ENCODE results near the gene TAF9.
A peak's percentile ranks its signal among the peaks of the same experiment; 100 is the strongest.
"Not testable (repeated sequence)": the region's sequence is repeated elsewhere in the genome, so short reads cannot be mapped to it uniquely, and the experiment has no call there.

TAF9 gene

GRCh38 chr5:69341520-69342161 lies 27.7 kb downstream of the TAF9 start:
- no peak for DNase-seq (ENCODE audit: low read depth in 2 of 3, low spot score in 2 of 3)

DNA sequence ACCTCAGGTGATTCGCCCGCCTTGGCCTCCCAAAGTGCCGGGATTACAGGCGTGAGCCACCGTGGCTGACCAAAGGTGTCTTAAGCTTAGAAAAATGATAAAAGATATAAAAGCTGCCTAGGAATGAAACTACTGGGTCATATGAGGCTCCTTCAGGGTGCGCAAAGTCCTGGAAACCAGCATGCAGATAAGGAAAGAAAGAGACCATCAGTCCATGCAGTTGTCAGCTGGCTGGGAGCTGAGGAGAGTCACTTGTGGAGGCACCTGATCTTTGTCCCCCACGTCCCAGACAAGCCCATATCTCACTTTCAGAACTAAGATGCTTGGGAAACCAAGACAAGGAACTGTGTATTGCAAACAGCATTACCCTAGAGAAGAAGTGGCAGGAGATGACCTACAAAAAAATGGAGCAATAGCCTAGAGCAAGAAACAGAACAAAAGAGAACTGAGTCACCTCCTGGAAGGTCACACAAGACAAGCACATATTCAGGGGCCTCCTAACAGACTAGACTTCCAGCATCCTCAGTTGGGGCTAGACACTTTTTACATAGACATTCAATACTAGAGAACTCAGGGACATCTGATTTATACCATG lies 33.9 kb downstream of the TAF9 start:
- no peak for DNase-seq (ENCODE audit: low read depth in 2 of 3, low spot score in 2 of 3)

DNA sequence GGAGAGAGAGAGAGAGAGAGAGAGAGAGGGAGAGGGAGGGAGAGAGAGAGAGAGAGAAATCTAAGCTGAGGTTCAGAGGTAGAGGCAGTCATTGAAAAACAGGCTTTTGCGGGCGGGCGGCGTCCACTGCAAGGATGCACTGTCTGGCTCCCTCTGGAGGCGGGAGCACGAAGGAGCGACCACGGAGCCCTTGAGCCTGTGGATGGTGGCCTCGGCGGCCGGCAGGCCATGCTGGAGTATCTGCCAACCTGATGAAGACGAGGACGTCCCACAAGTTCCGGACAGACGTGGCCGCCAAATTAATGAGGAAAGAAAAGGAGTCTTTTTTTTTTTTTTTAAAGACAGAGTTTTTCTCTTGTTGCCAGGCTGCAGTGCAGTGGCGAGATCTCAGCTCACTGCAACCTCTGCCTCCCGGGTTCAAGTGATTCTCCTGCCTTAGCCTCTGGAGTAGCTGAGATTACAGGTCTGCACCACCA lies 34.5 kb downstream of the TAF9 start:
- DNase-seq (ENCODE audit: low read depth in 2 of 3, low spot score in 2 of 3), result peak; percentile 37 to 47 (median 45)

GRCh38 chr5:69333668-69334315 lies 35.5 kb downstream of the TAF9 start:
- not testable (repeated sequence) for DNase-seq (ENCODE audit: low read depth in 2 of 3, low spot score in 2 of 3)

GRCh38 chr5:69331528-69332445 lies 37.5 kb downstream of the TAF9 start:
- no peak for DNase-seq (ENCODE audit: low read depth in 2 of 3, low spot score in 2 of 3)

DNA sequence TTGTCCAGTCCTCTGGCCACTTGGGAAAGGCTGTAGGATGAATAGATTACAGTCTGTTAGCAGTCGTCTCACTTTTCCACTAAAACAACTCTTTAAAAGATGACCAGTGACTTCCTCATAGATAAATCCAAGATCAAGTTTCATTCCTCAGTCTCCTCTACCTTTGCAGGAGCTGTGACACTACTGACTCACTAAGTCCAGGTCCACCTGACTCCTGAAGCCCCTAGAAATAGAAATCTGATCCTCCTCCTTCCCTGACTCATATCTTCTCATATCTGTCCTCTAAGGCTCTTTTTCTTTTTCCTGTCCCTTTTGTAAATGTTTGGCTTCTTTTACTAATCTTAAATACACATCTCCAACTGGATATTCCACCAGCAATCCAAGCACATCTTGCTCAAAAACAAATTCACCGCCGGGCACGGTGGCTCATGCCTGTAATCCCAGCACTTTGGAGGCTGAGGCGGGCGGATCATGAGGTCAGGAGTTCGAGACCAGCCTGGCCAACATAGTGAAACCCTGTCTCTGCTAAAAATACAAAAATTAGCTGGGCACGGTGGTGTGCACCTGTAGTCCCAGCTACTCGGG lies 39.3 kb downstream of the TAF9 start:
- no peak for DNase-seq (ENCODE audit: low read depth in 2 of 3, low spot score in 2 of 3)

GRCh38 chr5:69326365-69326764 lies 43.0 kb downstream of the TAF9 start:
- no peak for DNase-seq (ENCODE audit: low read depth in 2 of 3, low spot score in 2 of 3)

DNA sequence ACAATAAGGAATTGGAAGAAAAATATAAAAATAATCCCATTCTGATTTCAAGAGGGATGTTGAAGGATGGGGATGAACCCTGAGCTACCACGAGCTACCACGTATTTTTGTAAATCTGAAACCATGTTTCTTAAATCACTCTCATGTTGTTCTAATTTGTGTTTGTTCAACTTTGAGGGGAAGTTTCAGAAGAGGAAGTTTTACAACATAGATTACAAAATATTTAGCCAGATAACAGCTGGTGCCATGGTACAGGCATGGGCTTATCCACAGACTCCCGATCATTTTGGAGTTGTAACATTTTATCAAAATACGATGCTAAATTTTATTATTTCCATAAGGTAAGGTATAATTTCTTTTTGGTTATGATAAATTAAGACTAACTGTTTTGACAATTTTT lies 51.9 kb downstream of the TAF9 start:
- no peak for DNase-seq (ENCODE audit: low read depth in 2 of 3, low spot score in 2 of 3)

GRCh38 chr5:69315972-69316371 lies 53.3 kb downstream of the TAF9 start:
- no peak for DNase-seq (ENCODE audit: low read depth in 2 of 3, low spot score in 2 of 3)
